ENCODE results near the gene ZDHHC4. TPM values are rescaled to one million over a fixed set of nuclear protein-coding genes. Genes with fewer than 3 reads are reported as not detected.

The ZDHHC4 gene
- total and polyA plus RNA-seq, 2 of the 13 experiments (the other 11 are each of a cell fraction or from before 2014, with no cell fraction given): 83.2 to 188 TPM

- no peak for TF ChIP-seq BCLAF1 (IDR thresholded peaks at IDR 0.05)
- TF ChIP-seq ZNF607 (CRISPR knock-in tag; IDR thresholded peaks at IDR 0.05; ENCODE audit: borderline replicate concordance): no peak
- no peak for TF ChIP-seq KDM5B (CRISPR knock-in tag; IDR thresholded peaks at IDR 0.05; ENCODE audit: borderline replicate concordance)
- no peak for TF ChIP-seq ATF1 (CRISPR knock-in tag; IDR thresholded peaks at IDR 0.05)
- no peak; the same call in 1 of the 2 replicates for TF ChIP-seq MXD4 (CRISPR knock-in tag; IDR thresholded peaks at IDR 0.05)
- TF ChIP-seq THYN1 (CRISPR knock-in tag; IDR thresholded peaks at IDR 0.05; ENCODE audit: borderline replicate concordance, low read depth): no peak
- TF ChIP-seq ELF4 (CRISPR knock-in tag; IDR thresholded peaks at IDR 0.05; ENCODE audit: borderline replicate concordance): no peak
- no peak; the same call in 1 of the 2 replicates for TF ChIP-seq CHD4 (IDR thresholded peaks at IDR 0.05; ENCODE audit: borderline replicate concordance, low read length)
- TF ChIP-seq HMGXB3 (CRISPR knock-in tag; IDR thresholded peaks at IDR 0.05; ENCODE audit: borderline replicate concordance): no peak
- no peak for TF ChIP-seq IKZF1 (IDR thresholded peaks at IDR 0.05)
- TF ChIP-seq PHB2 (IDR thresholded peaks at IDR 0.05; ENCODE audit: partially characterized antibody): no peak
- TF ChIP-seq YEATS4 (CRISPR knock-in tag; IDR thresholded peaks at IDR 0.05; ENCODE audit: borderline replicate concordance): no peak
- no peak for TF ChIP-seq ZUFSP (CRISPR knock-in tag; IDR thresholded peaks at IDR 0.05; ENCODE audit: borderline replicate concordance)
- no peak for TF ChIP-seq POGK (CRISPR knock-in tag; conservative IDR thresholded peaks at IDR 0.05)
- TF ChIP-seq ZNF784 (CRISPR knock-in tag; IDR thresholded peaks at IDR 0.05; ENCODE audit: borderline replicate concordance): no peak
These were observed 1.8 kb upstream of the ZDHHC4 start (continued) for GRCh38 chr7:6575281-6576023.
